Neutrophil (primary cell): ENCODE results near the gene CD300LF.

Experiments
- H3K27ac ChIP-seq: fragments of 200-600 bp; sonication (generic); 2 replicates; pipeline ENCODE4 v1.5.1; 2016; ENCODE audit warnings: mild to moderate bottlenecking, moderate library complexity
- H3K27me3 ChIP-seq: fragments of 200-600 bp; sonication (generic); 2 replicates; pipeline ENCODE4 v1.6.0; 2016; ENCODE audit warnings: mild to moderate bottlenecking
- H3K36me3 ChIP-seq: fragments of 200-600 bp; sonication (generic); 2 replicates; pipeline ENCODE4 v1.5.1; 2017
- H3K4me1 ChIP-seq, 2 experiments: fragments of 200-600 bp in 1 of 2; sonication (generic) in 1 of 2; 1 replicate in 1 of 2; 2 replicates in 1 of 2; pipeline versions ENCODE4 v1.5.1 to v1.6.1; 2013 to 2016; ENCODE audit warnings: low read depth in 1 of 2, low read length in 1 of 2, mild to moderate bottlenecking in 1 of 2, moderate library complexity in 1 of 2; ENCODE audit not compliant: control insufficient read depth in 1 of 2, insufficient read depth in 1 of 2
- H3K4me3 ChIP-seq, 2 experiments: fragments of 200-600 bp in 1 of 2; sonication (generic) in 1 of 2; 1 replicate in 1 of 2; 2 replicates in 1 of 2; pipeline ENCODE4 v1.5.1; 2013 to 2016; ENCODE audit warnings: low read depth in 1 of 2, low read length in 1 of 2, mild to moderate bottlenecking in 1 of 2, moderate library complexity in 1 of 2
- H3K9me3 ChIP-seq: fragments of 200-600 bp; sonication (generic); 2 replicates; pipeline ENCODE4 v1.5.1; 2016
- TF ChIP-seq, protein P1 (sequence below): fragments of 200-600 bp; sonication (generic); IDR thresholded peaks from 2 replicates; pipeline ENCODE4 v1.5.1; 2016; ENCODE audit warnings: antibody characterized with exemption

The CD300LF gene

DNA sequence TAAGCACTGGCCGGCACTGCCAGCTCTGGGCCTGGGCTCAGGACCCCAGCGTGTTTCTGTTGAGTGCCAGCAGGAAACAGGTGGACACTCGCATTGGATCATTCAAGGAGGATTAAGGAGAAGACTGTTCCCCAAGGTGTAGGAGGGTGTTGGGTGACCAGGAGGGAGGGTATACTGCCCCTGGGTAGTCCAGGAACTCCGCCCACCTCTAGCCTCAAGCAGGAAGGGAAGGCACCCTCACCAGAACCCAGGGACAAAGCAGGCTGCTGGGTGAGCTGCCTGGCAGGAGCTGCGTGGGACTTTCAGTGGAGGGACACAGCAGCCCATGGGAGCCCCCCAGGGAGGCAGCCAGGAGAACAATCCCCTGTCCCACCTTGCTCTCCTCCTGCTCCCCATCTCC lies 16.6 kb upstream of the CD300LF start:
- Histone ChIP-seq H3K36me3 (no peaks in the 10 kb centered on the region), H3K9me3 (no peaks in the 10 kb centered on the region), H3K4me3 (no peak overlapping the region), H3K4me1 (peaks cover 0 to 8% of the 10 kb centered on the region in 2 experiments), H3K27ac (no peak overlapping the region), H3K27me3 (peaks cover 14% of the 10 kb centered on the region)
- TF ChIP-seq, protein P1, sequence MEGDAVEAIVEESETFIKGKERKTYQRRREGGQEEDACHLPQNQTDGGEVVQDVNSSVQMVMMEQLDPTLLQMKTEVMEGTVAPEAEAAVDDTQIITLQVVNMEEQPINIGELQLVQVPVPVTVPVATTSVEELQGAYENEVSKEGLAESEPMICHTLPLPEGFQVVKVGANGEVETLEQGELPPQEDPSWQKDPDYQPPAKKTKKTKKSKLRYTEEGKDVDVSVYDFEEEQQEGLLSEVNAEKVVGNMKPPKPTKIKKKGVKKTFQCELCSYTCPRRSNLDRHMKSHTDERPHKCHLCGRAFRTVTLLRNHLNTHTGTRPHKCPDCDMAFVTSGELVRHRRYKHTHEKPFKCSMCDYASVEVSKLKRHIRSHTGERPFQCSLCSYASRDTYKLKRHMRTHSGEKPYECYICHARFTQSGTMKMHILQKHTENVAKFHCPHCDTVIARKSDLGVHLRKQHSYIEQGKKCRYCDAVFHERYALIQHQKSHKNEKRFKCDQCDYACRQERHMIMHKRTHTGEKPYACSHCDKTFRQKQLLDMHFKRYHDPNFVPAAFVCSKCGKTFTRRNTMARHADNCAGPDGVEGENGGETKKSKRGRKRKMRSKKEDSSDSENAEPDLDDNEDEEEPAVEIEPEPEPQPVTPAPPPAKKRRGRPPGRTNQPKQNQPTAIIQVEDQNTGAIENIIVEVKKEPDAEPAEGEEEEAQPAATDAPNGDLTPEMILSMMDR = no peak

DNA sequence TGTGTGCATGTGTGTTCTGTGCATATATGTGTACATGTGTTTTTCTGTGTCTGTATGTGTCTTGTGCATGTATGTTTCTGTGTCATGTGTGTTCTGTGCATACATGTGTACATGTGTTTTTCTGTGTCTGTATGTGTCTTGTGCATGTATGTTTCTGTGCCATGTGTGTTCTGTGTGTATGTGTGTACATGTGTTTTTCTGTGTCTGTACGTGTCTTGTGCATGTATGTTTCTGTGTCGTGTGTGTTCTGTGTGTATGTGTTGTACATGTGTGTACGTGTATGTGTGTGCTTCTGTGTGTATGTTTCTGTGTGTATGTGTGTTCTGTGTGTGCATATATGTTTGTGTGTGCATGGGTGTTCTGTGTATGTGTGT lies 16.0 kb upstream of the CD300LF start:
- Histone ChIP-seq H3K36me3 (no peaks in the 10 kb centered on the region), H3K27me3 (peaks cover 14% of the 10 kb centered on the region), H3K9me3 (no peaks in the 10 kb centered on the region), H3K4me1 (peaks cover 0 to 8% of the 10 kb centered on the region in 2 experiments), H3K4me3 (no peak overlapping the region), H3K27ac (no peak overlapping the region)
- TF ChIP-seq, protein P1 = no peak

DNA sequence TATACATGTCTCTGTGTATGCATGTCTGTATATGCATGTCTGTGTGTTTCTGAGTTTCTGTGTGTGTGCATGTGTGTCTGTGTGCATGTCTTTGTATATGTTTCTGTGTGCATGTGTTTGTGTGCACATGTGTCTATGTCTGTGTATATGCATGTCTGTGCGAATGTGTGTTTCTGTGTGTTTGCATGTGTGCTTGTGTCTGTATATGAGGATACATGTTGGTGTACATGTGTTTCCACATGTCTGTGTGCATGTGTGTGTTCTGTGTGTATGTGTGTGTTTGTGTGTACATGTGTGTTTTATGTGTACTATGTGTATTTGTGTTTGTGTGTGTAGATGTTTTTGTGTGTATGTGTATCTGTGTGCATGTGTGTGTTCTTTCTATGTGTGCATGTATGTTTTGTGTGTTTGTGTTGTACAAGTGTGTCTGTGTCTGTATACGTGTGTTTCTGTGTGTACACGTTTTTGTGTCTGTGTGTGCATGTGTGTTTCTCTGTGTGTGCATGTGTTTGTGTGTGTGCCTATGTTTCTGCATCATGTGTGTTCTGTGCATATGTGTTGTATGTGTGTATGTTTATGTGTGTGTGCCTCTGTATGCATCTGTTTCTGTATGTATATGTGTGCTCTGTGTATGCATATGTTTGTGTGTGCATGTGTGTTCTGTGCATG lies 15.4 kb upstream of the CD300LF start:
- peaks cover 15% of the 10 kb centered on the region for H3K27me3 ChIP-seq
- no peak overlapping the region for H3K4me3 ChIP-seq
- H3K4me1 ChIP-seq = peaks cover 0 to 8% of the 10 kb centered on the region in 2 experiments
- H3K27ac ChIP-seq = no peak overlapping the region
- H3K36me3 ChIP-seq = no peaks in the 10 kb centered on the region
- H3K9me3 ChIP-seq = no peaks in the 10 kb centered on the region
- TF ChIP-seq, protein P1 = no peak

DNA sequence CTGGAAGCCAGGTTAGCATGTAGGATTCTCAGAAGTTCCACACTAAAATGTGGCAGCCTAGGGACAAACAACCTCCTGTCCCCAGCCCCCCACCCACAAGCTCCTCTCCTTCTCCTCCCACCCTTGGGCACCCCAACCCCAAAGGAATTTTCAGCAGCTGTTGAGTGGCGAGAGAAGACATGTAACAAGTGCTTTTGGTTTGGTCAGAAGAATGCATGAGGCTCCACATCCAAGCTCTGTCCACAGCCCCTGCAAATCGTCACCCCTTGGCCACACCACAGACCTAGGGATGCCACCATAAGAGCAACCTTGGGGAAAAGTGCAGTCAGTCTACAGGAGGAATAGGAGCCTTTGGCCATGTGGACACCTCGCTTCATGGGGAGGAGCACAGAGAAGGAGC lies 12.4 kb upstream of the CD300LF start:
- Histone ChIP-seq H3K4me3 (no peak overlapping the region), H3K27ac (no peak overlapping the region), H3K9me3 (no peaks in the 10 kb centered on the region), H3K36me3 (no peaks in the 10 kb centered on the region), H3K27me3 (peaks cover 3% of the 10 kb centered on the region), H3K4me1 (no peaks in the 10 kb centered on the region)
- TF ChIP-seq, protein P1 = no peak

DNA sequence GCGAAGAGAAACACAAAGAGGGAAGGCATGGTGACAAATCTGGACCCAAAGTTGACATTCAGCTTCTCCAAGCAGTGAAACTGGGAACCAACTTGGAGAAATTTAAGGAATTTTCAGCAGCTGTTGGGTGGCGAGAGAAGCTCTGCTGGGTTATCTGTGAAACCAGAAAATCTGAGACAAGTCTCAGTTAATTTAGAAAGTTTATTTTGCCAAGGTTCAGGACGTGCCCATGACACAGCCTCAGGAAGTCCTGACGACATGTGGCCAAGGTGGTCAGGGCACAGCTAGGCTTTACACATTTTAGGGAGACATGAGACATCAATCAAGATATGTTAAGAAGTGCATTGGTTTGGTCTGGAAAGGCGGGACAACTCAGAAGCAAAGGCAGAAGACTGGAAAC lies 11.2 kb upstream of the CD300LF start:
- no peaks in the 10 kb centered on the region for H3K36me3 ChIP-seq
- TF ChIP-seq, protein P1 = no peak

DNA sequence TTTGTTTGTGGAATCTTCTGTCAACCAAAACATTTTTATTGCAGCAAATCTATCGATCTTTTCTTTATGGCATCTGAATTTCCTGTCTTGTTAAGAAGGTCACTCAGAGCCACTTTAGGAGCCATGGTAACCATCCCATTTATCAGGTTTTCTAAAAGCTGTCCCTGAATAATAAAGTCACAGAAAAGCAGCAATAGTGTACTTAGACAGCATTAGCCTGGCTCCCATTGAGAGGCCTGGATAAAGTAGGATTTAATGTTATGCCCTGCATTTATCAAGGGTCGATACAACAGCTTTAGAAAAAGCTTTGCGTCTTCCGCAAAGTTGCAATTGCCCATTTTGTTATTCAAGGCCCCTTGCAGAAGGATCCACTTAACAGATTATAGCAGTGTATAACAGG lies 10.1 kb upstream of the CD300LF start:
- TF ChIP-seq, protein P1 = no peak
- H3K27me3 ChIP-seq = peaks cover 3% of the 10 kb centered on the region
- no peaks in the 10 kb centered on the region for H3K9me3 ChIP-seq
- H3K27ac ChIP-seq = no peak overlapping the region
- H3K4me3 ChIP-seq = no peak overlapping the region
- H3K36me3 ChIP-seq = no peaks in the 10 kb centered on the region
- H3K4me1 ChIP-seq = no peaks in the 10 kb centered on the region

More for the DNA sequence above, 11.2 kb upstream of the CD300LF start:
- no peak overlapping the region for H3K4me3 ChIP-seq
- no peaks in the 10 kb centered on the region for H3K9me3 ChIP-seq
- H3K4me1 ChIP-seq = no peaks in the 10 kb centered on the region
- no peak overlapping the region for H3K27ac ChIP-seq
- H3K27me3 ChIP-seq = peaks cover 3% of the 10 kb centered on the region
